CD14-positive monocyte (primary cell): Measurements from ENCODE around the gene IKZF2. TPM values are rescaled to one million over a fixed set of nuclear protein-coding genes. Genes with fewer than 3 reads are reported as not detected.

Experiments used
- DNase-seq, 3 donors: peaks; one replicate each; pipeline ENCODE4 v3.0.0-alpha.2; 2011 to 2022
- H2AFZ ChIP-seq: 2 replicates; pipeline ENCODE4 v1.6.0; 2012; ENCODE audit warnings: mild to moderate bottlenecking, low read depth, low read length, inconsistent platforms; ENCODE audit not compliant: insufficient read depth, poor library complexity, severe bottlenecking
- H3K27ac ChIP-seq, 2 donors: 1 replicate in 1 of 2; 2 replicates in 1 of 2; pipeline ENCODE4 v1.5.1; 2012 to 2013; ENCODE audit warnings: low read length in 2 of 2, control low read depth in 1 of 2, inconsistent platforms in 1 of 2, low read depth in 1 of 2, mild to moderate bottlenecking in 1 of 2
- H3K27me3 ChIP-seq, 2 donors: one replicate each; pipeline versions ENCODE4 v1.6.0 to v1.6.1; 2011 to 2013; ENCODE audit warnings: low read length in 2 of 2; ENCODE audit not compliant: control insufficient read depth in 2 of 2, insufficient read depth in 2 of 2
- H3K36me3 ChIP-seq, 2 donors: replicated peaks in 1 of 2; 1 replicate in 1 of 2; 2 replicates in 1 of 2; pipeline versions ENCODE4 v1.5.1 to v1.6.1; 2012 to 2013; ENCODE audit warnings: low read length in 2 of 2, control low read depth in 1 of 2, inconsistent platforms in 1 of 2, mild to moderate bottlenecking in 1 of 2; ENCODE audit not compliant: insufficient read depth in 2 of 2, control insufficient read depth in 1 of 2
- H3K4me1 ChIP-seq, 2 donors: 1 replicate in 1 of 2; 2 replicates in 1 of 2; pipeline versions ENCODE4 v1.5.1 to v1.6.1; 2012 to 2013; ENCODE audit warnings: low read length in 2 of 2, control low read depth in 1 of 2, inconsistent platforms in 1 of 2, mild to moderate bottlenecking in 1 of 2, moderate library complexity in 1 of 2; ENCODE audit not compliant: insufficient read depth in 2 of 2, control insufficient read depth in 1 of 2
- H3K4me2 ChIP-seq: replicated peaks from 2 replicates; pipeline ENCODE3; 2012; ENCODE audit warnings: low read length, moderate library complexity, mild to moderate bottlenecking; ENCODE audit not compliant: poor library complexity, severe bottlenecking; ENCODE audit errors: extremely low read depth
- H3K4me3 ChIP-seq, 3 experiments: fragments of 200-600 bp in 1 of 3; sonication (generic) in 1 of 3; replicated peaks in 1 of 3; 1 replicate in 2 of 3; 2 replicates in 1 of 3; pipeline ENCODE4 v1.5.1; 2011 to 2013; ENCODE audit warnings: low read length in 3 of 3, mild to moderate bottlenecking in 3 of 3, control low read depth in 2 of 3, low read depth in 2 of 3, inconsistent platforms in 1 of 3, moderate library complexity in 1 of 3
- H3K79me2 ChIP-seq: 2 replicates; pipeline ENCODE4 v1.6.0; 2012; ENCODE audit warnings: mild to moderate bottlenecking, control low read depth, inconsistent platforms, low read length, moderate library complexity; ENCODE audit not compliant: insufficient read depth
- H3K9ac ChIP-seq: 2 replicates; pipeline ENCODE4 v1.6.0; 2017; ENCODE audit warnings: low read length, mild to moderate bottlenecking; ENCODE audit not compliant: insufficient read depth, poor library complexity, severe bottlenecking
- H3K9me3 ChIP-seq, 2 donors: replicated peaks in 1 of 2; 1 replicate in 1 of 2; 2 replicates in 1 of 2; pipeline versions ENCODE4 v1.5.1 to v1.6.1; 2012 to 2013; ENCODE audit warnings: low read length in 2 of 2, control low read depth in 1 of 2; ENCODE audit not compliant: control insufficient read depth in 1 of 2, insufficient read depth in 1 of 2
- H4K20me1 ChIP-seq: 2 replicates; pipeline ENCODE4 v1.6.0; 2012; ENCODE audit warnings: mild to moderate bottlenecking, low read length, control low read depth, moderate library complexity; ENCODE audit not compliant: insufficient read depth
- H3K27ac Mint-ChIP-seq, 7 donors: one replicate each; pipeline ENCODE4 v1.8.0; 2020; ENCODE audit warnings: mild to moderate bottlenecking in 7 of 7, mixed read lengths in 7 of 7, moderate library complexity in 6 of 7, inconsistent platforms in 2 of 7
- H3K27me3 Mint-ChIP-seq, 3 donors: one replicate each; pipeline ENCODE4 v1.8.0; 2021 to 2022; ENCODE audit warnings: low read depth in 3 of 3, mild to moderate bottlenecking in 3 of 3, mixed read lengths in 3 of 3, moderate library complexity in 3 of 3, inconsistent platforms in 1 of 3
- H3K36me3 Mint-ChIP-seq, 2 donors: one replicate each; pipeline ENCODE4 v1.8.0; 2020; ENCODE audit warnings: mixed read lengths in 2 of 2, inconsistent platforms in 1 of 2, mild to moderate bottlenecking in 1 of 2
- H3K4me1 Mint-ChIP-seq: one replicate; pipeline ENCODE4 v1.8.0; 2020; ENCODE audit warnings: mild to moderate bottlenecking, mixed read lengths
- H3K4me3 Mint-ChIP-seq, 2 donors: one replicate each; pipeline ENCODE4 v1.8.0; 2020; ENCODE audit warnings: mild to moderate bottlenecking in 2 of 2, mixed read lengths in 2 of 2, moderate library complexity in 1 of 2
- H3K9me3 Mint-ChIP-seq, 7 donors: one replicate each; pipeline ENCODE4 v1.8.0; 2020 to 2022; ENCODE audit warnings: mixed read lengths in 7 of 7, mild to moderate bottlenecking in 6 of 7, moderate library complexity in 6 of 7, inconsistent platforms in 2 of 7
- whole genome bisulfite sequencing: methylation state at CpG from one replicate; pipeline ENCODE4 v1.1.5; 2013; ENCODE audit warnings: missing lambda C conversion rate; ENCODE audit not compliant: insufficient coverage; 5-methylcytosine and 5-hydroxymethylcytosine counted together
- intact Hi-C, 2 donors: fragments of 100-400 bp; cut with micrococcal nuclease; formaldehyde crosslinking; loops; one replicate each; pipeline versions ENCODE4 v1.15.0 to v1.15.1; 2023
- polyA plus RNA-seq, 3 donors: library from polyadenylated mRNA; depleted of rRNA in 1 of 3; unstranded in 2 of 3; stranded (reverse) in 1 of 3; fragments of 300-500 nt in 2 of 3; fragments of >200 nt in 1 of 3; fragmentation: Illumina TruSeq in 2 of 3; gene quantifications; 1 replicate in 2 of 3; 2 replicates in 1 of 3; pipeline ENCODE4 v1.2.3, GENCODE V29; 2012 to 2021
- TF ChIP-seq, protein P1 (sequence below): fragments of 200-600 bp; IDR thresholded peaks from one replicate; pipeline ENCODE4 v1.8.0; 2022; ENCODE audit warnings: antibody characterized with exemption, mild to moderate bottlenecking

IKZF2 gene
- polyA plus RNA-seq, 3 donors: 0.10 to 0.12 (median 0.11) TPM

- peaks cover 0 to 4% (median 0%) of the 10 kb centered on the region in 7 donors for H3K9me3 Mint-ChIP-seq
- no peak overlapping the region for H2AFZ ChIP-seq
- H3K4me1 Mint-ChIP-seq: no peaks in the 10 kb centered on the region
- no peaks in the 10 kb centered on the region for H3K79me2 ChIP-seq
- DNase-seq: no peak
- WGBS: 88% methylated on average over 1 of the region's 1 CpG
- no peak overlapping the region for H3K27ac ChIP-seq
- no peak overlapping the region for H3K4me2 ChIP-seq
- no peaks in the 10 kb centered on the region for H3K4me1 ChIP-seq
- H3K36me3 Mint-ChIP-seq: no peaks in the 10 kb centered on the region
- H3K36me3 ChIP-seq: no peaks in the 10 kb centered on the region
- TF ChIP-seq, protein P1, sequence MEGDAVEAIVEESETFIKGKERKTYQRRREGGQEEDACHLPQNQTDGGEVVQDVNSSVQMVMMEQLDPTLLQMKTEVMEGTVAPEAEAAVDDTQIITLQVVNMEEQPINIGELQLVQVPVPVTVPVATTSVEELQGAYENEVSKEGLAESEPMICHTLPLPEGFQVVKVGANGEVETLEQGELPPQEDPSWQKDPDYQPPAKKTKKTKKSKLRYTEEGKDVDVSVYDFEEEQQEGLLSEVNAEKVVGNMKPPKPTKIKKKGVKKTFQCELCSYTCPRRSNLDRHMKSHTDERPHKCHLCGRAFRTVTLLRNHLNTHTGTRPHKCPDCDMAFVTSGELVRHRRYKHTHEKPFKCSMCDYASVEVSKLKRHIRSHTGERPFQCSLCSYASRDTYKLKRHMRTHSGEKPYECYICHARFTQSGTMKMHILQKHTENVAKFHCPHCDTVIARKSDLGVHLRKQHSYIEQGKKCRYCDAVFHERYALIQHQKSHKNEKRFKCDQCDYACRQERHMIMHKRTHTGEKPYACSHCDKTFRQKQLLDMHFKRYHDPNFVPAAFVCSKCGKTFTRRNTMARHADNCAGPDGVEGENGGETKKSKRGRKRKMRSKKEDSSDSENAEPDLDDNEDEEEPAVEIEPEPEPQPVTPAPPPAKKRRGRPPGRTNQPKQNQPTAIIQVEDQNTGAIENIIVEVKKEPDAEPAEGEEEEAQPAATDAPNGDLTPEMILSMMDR: no peak
- no peak overlapping the region for H3K9ac ChIP-seq
- H3K9me3 ChIP-seq: no peaks in the 10 kb centered on the region
- no peak overlapping the region for H3K4me3 ChIP-seq
- no peaks in the 10 kb centered on the region for H4K20me1 ChIP-seq
- intact Hi-C loops: no loop called here
- no peak overlapping the region for H3K4me3 Mint-ChIP-seq
- peaks cover 0 to 2% (median 0%) of the 10 kb centered on the region in 3 donors for H3K27me3 Mint-ChIP-seq
- H3K27me3 ChIP-seq: no peaks in the 10 kb centered on the region
- no peak overlapping the region for H3K27ac Mint-ChIP-seq
These were observed 21.2 kb upstream of the IKZF2 start for GRCh38 chr2:213172641-213173040.

GRCh38 chr2:213171147-213171546, 19.7 kb upstream of the IKZF2 start:
- intact Hi-C loops: no loop called here
- no peak overlapping the region for H3K4me2 ChIP-seq
- Mint-ChIP-seq H3K36me3 (no peaks in the 10 kb centered on the region), H3K9me3 (peaks cover 0 to 4% (median 0%) of the 10 kb centered on the region in 7 donors), H3K27me3 (peaks cover 0 to 2% (median 0%) of the 10 kb centered on the region in 3 donors), H3K27ac (no peak overlapping the region), H3K4me3 (no peak overlapping the region), H3K4me1 (no peaks in the 10 kb centered on the region)
- no peaks in the 10 kb centered on the region for H3K27me3 ChIP-seq
- TF ChIP-seq, protein P1: no peak
- H3K27ac ChIP-seq: no peak overlapping the region
- H4K20me1 ChIP-seq: no peaks in the 10 kb centered on the region
- no peak overlapping the region for H3K4me3 ChIP-seq
- H3K79me2 ChIP-seq: no peaks in the 10 kb centered on the region
- no peak overlapping the region for H2AFZ ChIP-seq
- no peaks in the 10 kb centered on the region for H3K9me3 ChIP-seq
- no peaks in the 10 kb centered on the region for H3K4me1 ChIP-seq
- no peak for DNase-seq
- no peaks in the 10 kb centered on the region for H3K36me3 ChIP-seq
- WGBS: no CpG with 5 or more reads among the region's 4 CpGs
- H3K9ac ChIP-seq: no peak overlapping the region
